ENCODE results near the gene GRN.
"Not testable (repeated sequence)": the region's sequence is repeated elsewhere in the genome, so short reads cannot be mapped to it uniquely, and the experiment has no call there.

Gene GRN

DNA sequence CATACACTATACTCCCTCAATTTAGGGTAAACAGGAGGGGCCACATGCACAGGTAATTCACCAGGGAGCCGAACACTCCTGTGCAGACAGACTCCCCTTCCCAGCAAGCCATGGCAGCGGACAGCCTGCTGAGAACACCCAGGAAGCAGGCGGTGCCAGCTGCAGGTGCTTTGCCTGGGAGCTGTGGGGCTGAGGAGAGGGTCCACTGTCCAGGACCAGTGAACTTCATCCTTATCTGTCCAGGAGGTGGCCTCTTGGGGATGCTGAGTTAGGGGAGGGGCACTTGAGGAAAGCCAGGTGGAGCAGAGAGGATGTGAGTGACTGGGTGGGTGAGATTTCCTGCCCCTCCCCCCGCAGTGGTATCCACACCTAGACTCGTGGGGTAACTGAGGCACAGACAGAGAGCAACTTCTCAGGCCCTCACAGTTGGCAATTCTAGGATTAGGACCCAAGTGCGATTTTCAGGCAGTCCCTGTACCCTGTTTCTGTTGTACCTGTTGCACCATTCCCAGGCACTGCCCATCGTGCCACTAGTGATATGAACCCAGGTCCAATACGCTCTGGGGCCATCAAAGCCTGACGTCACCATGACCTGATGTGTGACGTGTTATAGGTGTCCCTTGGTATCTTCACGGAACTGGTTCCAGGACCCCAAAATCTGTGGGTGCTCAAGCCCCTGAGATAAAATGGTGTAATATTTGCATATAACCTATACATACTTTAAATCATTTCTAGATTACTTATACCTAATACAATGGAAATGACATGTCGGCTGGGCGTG, 1.2 kb downstream of the GRN start:
- H3K4me3 ChIP-seq (ENCODE audit: control insufficient read depth, low read depth, low read length): peak overlapping the region; percentile 77
- DNase-seq (ENCODE audit: low read depth): no peak
- TF ChIP-seq, protein P1, sequence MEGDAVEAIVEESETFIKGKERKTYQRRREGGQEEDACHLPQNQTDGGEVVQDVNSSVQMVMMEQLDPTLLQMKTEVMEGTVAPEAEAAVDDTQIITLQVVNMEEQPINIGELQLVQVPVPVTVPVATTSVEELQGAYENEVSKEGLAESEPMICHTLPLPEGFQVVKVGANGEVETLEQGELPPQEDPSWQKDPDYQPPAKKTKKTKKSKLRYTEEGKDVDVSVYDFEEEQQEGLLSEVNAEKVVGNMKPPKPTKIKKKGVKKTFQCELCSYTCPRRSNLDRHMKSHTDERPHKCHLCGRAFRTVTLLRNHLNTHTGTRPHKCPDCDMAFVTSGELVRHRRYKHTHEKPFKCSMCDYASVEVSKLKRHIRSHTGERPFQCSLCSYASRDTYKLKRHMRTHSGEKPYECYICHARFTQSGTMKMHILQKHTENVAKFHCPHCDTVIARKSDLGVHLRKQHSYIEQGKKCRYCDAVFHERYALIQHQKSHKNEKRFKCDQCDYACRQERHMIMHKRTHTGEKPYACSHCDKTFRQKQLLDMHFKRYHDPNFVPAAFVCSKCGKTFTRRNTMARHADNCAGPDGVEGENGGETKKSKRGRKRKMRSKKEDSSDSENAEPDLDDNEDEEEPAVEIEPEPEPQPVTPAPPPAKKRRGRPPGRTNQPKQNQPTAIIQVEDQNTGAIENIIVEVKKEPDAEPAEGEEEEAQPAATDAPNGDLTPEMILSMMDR (conservative IDR thresholded peaks at IDR 0.05; ENCODE audit: control insufficient read depth, insufficient read depth, low read depth, low read length): no peak

DNA sequence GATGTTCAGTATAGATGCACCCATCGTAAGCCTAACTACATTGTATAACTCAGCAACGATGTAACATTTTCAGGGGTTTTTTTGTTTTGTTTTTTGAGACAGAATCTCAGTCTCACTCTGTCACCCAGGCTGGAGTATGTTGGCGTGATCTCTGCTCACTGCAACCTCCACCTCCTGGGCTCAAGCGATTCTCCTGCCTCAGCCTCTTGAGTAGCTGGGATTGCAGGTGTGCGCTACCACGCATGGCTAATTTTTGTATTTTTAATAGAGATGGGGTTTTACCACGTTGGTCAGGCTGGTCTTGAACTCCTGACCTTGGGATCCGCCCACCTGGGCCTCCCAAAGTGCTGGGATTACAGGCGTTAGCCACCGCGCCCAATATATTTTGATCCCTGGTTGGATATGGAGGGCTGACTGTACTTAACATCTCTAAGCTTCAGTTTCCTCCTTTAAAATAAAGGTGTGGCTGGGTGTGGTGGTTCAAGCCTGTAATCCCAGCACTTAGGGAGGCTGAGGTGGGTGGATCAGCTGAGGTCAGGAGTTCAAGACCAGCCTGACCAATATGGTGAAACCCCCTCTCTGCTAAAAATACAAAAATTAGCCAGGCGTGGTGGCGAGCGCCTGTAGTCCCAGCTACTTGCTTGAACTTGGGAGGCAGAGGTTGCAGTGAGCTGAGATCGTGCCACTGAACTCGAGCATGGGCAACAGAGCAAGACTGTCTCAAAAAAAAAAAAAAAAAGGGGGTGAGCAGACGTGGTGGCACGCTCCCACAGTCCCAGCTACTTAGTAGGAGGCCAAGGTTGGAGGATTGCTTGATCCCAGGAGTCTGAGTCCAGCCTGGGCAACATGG, 2.3 kb downstream of the GRN start:
- not testable (repeated sequence) for H3K4me3 ChIP-seq (ENCODE audit: control insufficient read depth, low read depth, low read length); DNase-seq (ENCODE audit: low read depth)

DNA sequence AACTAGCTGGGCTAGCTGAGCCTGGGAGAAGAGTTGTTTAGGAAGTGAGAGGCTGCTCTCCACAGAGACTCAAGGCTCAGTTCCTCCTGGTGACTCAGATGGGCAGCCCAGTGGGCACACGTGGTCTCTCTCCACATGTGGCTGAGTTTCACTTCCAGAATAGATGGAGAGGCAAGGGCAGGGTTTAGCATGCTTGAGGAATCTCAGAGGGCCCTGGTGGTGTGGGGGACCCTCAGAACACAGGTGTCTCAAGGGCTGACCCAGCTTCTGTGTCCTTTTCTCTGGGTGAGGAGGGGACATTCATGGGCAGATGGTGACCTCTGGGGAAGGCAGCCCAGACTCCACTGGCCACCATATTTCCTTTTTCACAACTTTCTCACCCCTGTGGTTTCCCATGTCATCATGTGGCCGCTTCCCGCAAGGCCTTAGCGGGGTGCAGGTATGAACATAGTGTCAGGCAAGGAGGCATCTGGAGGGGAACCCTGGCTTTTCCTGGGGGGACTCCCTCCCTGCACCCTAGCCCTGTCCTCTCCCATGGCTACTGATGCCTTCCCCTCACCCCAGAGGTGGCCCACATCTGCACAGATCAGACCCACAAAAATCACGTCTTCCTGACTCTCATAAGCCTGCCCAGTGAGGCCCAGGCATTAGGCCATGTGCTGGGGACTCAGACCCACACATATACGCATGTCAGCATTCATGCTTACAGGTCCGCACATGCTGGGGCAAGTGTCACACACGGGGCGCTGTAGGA, 3.3 kb downstream of the GRN start:
- DNase-seq (ENCODE audit: low read depth): peak; percentile 62
- TF ChIP-seq, protein P1 (conservative IDR thresholded peaks at IDR 0.05; ENCODE audit: control insufficient read depth, insufficient read depth, low read depth, low read length): no peak
- no peak overlapping the region for H3K4me3 ChIP-seq (ENCODE audit: control insufficient read depth, low read depth, low read length)

DNA sequence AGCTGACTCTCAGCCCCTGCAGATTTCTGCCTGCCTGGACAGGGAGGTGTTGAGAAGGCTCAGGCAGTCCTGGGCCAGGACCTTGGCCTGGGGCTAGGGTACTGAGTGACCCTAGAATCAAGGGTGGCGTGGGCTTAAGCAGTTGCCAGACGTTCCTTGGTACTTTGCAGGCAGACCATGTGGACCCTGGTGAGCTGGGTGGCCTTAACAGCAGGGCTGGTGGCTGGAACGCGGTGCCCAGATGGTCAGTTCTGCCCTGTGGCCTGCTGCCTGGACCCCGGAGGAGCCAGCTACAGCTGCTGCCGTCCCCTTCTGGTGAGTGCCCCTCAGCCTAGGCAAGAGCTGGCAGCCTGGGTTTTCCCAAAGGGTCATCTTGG, 3.9 kb downstream of the GRN start:
- no peak for DNase-seq (ENCODE audit: low read depth)
- no peak overlapping the region for H3K4me3 ChIP-seq (ENCODE audit: control insufficient read depth, low read depth, low read length)
- TF ChIP-seq, protein P1 (conservative IDR thresholded peaks at IDR 0.05; ENCODE audit: control insufficient read depth, insufficient read depth, low read depth, low read length): no peak

- H3K4me3 ChIP-seq (ENCODE audit: control insufficient read depth, low read depth, low read length): no peak overlapping the region
- DNase-seq (ENCODE audit: low read depth): no peak
- TF ChIP-seq, protein P1 (conservative IDR thresholded peaks at IDR 0.05; ENCODE audit: control insufficient read depth, insufficient read depth, low read depth, low read length): no peak
Measured at GRCh38 chr17:44349553-44350070, 4.5 kb downstream of the GRN start.

- H3K4me3 ChIP-seq (ENCODE audit: control insufficient read depth, low read depth, low read length): no peak overlapping the region
- peak; percentile 52 for DNase-seq (ENCODE audit: low read depth)
- TF ChIP-seq, protein P1 (conservative IDR thresholded peaks at IDR 0.05; ENCODE audit: control insufficient read depth, insufficient read depth, low read depth, low read length): peak; percentile 70
Measured at GRCh38 chr17:44350733-44351226, 5.7 kb downstream of the GRN start.
